SK-N-SH treated with all-trans-retinoic acid at 6 μM for 48 hours (cell line): ENCODE measurements around the gene ENOSF1.
A peak's percentile ranks its signal among the peaks of the same experiment; 100 is the strongest.

Source experiments
- ATAC-seq: fragments of 200-7000 bp; cut with Tn5 transposase; 3 replicates; pipeline ENCODE4 v1.9.1; 2020; ENCODE audit warnings: mild to moderate bottlenecking, moderate library complexity
- ARNTL ChIP-seq: fragments of 450-650 bp; formaldehyde crosslinking; IDR thresholded peaks from 2 replicates; pipeline ENCODE4 v1.5.0; 2020; ENCODE audit warnings: low read depth, mild to moderate bottlenecking, moderate library complexity, borderline replicate concordance
- BACH2 ChIP-seq: fragments of 250-450 bp; sonication (Bioruptor Pico); IDR thresholded peaks from 2 replicates; pipeline ENCODE4 v1.9.0; 2021; ENCODE audit warnings: mild to moderate bottlenecking, borderline replicate concordance
- CSDC2 ChIP-seq: fragments of 250-450 bp; sonication (Bioruptor Pico); IDR thresholded peaks from 2 replicates; pipeline ENCODE4 v1.5.0; 2020; ENCODE audit warnings: mild to moderate bottlenecking, moderate library complexity
- ESRRG ChIP-seq: fragments of 250-450 bp; sonication (Bioruptor Pico); IDR thresholded peaks from 2 replicates; pipeline ENCODE4 v1.6.1; 2021; ENCODE audit warnings: mild to moderate bottlenecking
- GLIS3 ChIP-seq: fragments of 250-450 bp; sonication (Bioruptor Pico); IDR thresholded peaks from 2 replicates; pipeline ENCODE4 v1.5.0; 2020; ENCODE audit warnings: mild to moderate bottlenecking, moderate library complexity
- OSR1 ChIP-seq: fragments of 250-450 bp; sonication (Bioruptor Pico); IDR thresholded peaks from 2 replicates; pipeline ENCODE4 v1.8.0; 2022; ENCODE audit warnings: moderate library complexity, mild to moderate bottlenecking, inconsistent platforms
- PPARA ChIP-seq: fragments of 250-450 bp; sonication (Bioruptor Pico); IDR thresholded peaks from 2 replicates; pipeline ENCODE4 v1.5.0; 2020; ENCODE audit warnings: mild to moderate bottlenecking, borderline replicate concordance
- RARB ChIP-seq: fragments of 250-450 bp; sonication (Bioruptor Pico); IDR thresholded peaks from 2 replicates; pipeline ENCODE4 v1.8.0; 2021; ENCODE audit warnings: mild to moderate bottlenecking, moderate library complexity
- SNAI2 ChIP-seq: fragments of 250-450 bp; sonication (Bioruptor Pico); IDR thresholded peaks from 2 replicates; pipeline ENCODE4 v1.5.0; 2020; ENCODE audit warnings: mild to moderate bottlenecking, moderate library complexity
- ZC3H10 ChIP-seq: fragments of 250-450 bp; sonication (Bioruptor Pico); IDR thresholded peaks from 2 replicates; pipeline ENCODE4 v1.5.1; 2021; ENCODE audit warnings: mild to moderate bottlenecking, moderate library complexity
- ZFP3 ChIP-seq: fragments of 250-450 bp; sonication (Bioruptor Pico); IDR thresholded peaks from 2 replicates; pipeline ENCODE4 v1.5.0; 2020; ENCODE audit warnings: mild to moderate bottlenecking, moderate library complexity
- ZNF70 ChIP-seq: fragments of 450-650 bp; formaldehyde crosslinking; IDR thresholded peaks from 2 replicates; pipeline ENCODE4 v1.5.0; 2020; ENCODE audit warnings: mild to moderate bottlenecking, moderate library complexity
- ZNF8 ChIP-seq: fragments of 450-650 bp; formaldehyde crosslinking; IDR thresholded peaks from 2 replicates; pipeline ENCODE4 v1.5.0; 2020; ENCODE audit warnings: mild to moderate bottlenecking, moderate library complexity
- TF ChIP-seq, protein P1 (sequence below): fragments of 250-450 bp; sonication (Bioruptor Pico); IDR thresholded peaks from 2 replicates; pipeline ENCODE4 v1.5.0; 2020; ENCODE audit warnings: mild to moderate bottlenecking, moderate library complexity
- TF ChIP-seq, protein P2 (sequence below): fragments of 250-450 bp; sonication (Bioruptor Pico); IDR thresholded peaks from 2 replicates; pipeline ENCODE4 v1.5.1; 2020; ENCODE audit warnings: low read depth, mild to moderate bottlenecking, moderate library complexity
- TF ChIP-seq, protein P3 (sequence below): fragments of 250-450 bp; sonication (Bioruptor Pico); IDR thresholded peaks from 2 replicates; pipeline ENCODE4 v1.8.0; 2021; ENCODE audit warnings: low read depth, mild to moderate bottlenecking, moderate library complexity, borderline replicate concordance
- TF ChIP-seq, protein P4 (sequence below): fragments of 250-450 bp; sonication (Bioruptor Pico); IDR thresholded peaks from 2 replicates; pipeline ENCODE4 v1.8.0; 2020; ENCODE audit warnings: mild to moderate bottlenecking, moderate library complexity, borderline replicate concordance
- TF ChIP-seq, protein P5 (sequence below): fragments of 250-450 bp; sonication (Bioruptor Pico); IDR thresholded peaks from 2 replicates; pipeline ENCODE4 v1.5.1; 2021; ENCODE audit warnings: mild to moderate bottlenecking, moderate library complexity

ENOSF1 gene

DNA sequence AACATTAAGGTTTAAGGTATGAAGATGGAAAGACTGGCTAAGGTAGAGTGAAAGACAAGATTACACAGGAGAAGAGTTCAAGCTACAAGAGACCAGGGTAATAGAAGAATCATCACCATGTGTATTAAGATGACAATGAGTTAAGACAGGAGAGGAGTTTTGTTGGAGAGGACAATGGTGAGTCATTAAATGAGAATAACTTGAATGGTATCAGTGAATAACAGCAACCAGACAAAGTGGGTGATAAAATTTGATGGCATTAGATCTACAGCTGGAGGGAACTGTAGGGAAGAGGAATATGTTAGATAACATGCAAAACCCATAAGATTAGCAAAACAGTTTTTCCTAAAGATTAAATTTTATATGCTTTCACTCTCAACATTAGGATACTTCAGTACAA, 18.8 kb upstream of the ENOSF1 start:
- ATAC-seq = peak; percentile 50
- TF ChIP-seq, protein P1, sequence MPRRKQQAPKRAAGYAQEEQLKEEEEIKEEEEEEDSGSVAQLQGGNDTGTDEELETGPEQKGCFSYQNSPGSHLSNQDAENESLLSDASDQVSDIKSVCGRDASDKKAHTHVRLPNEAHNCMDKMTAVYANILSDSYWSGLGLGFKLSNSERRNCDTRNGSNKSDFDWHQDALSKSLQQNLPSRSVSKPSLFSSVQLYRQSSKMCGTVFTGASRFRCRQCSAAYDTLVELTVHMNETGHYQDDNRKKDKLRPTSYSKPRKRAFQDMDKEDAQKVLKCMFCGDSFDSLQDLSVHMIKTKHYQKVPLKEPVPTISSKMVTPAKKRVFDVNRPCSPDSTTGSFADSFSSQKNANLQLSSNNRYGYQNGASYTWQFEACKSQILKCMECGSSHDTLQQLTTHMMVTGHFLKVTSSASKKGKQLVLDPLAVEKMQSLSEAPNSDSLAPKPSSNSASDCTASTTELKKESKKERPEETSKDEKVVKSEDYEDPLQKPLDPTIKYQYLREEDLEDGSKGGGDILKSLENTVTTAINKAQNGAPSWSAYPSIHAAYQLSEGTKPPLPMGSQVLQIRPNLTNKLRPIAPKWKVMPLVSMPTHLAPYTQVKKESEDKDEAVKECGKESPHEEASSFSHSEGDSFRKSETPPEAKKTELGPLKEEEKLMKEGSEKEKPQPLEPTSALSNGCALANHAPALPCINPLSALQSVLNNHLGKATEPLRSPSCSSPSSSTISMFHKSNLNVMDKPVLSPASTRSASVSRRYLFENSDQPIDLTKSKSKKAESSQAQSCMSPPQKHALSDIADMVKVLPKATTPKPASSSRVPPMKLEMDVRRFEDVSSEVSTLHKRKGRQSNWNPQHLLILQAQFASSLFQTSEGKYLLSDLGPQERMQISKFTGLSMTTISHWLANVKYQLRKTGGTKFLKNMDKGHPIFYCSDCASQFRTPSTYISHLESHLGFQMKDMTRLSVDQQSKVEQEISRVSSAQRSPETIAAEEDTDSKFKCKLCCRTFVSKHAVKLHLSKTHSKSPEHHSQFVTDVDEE (CRISPR knock-in tag) = no peak
- TF ChIP-seq SNAI2 (CRISPR knock-in tag) (no peak), PPARA (CRISPR knock-in tag) (no peak), CSDC2 (CRISPR knock-in tag) (no peak), ARNTL (no peak), ZNF8 (CRISPR knock-in tag) (no peak), RARB (no peak), ESRRG (CRISPR knock-in tag) (no peak), ZNF70 (CRISPR knock-in tag) (no peak), ZC3H10 (CRISPR knock-in tag) (no peak), BACH2 (no peak)
- TF ChIP-seq, protein P2, sequence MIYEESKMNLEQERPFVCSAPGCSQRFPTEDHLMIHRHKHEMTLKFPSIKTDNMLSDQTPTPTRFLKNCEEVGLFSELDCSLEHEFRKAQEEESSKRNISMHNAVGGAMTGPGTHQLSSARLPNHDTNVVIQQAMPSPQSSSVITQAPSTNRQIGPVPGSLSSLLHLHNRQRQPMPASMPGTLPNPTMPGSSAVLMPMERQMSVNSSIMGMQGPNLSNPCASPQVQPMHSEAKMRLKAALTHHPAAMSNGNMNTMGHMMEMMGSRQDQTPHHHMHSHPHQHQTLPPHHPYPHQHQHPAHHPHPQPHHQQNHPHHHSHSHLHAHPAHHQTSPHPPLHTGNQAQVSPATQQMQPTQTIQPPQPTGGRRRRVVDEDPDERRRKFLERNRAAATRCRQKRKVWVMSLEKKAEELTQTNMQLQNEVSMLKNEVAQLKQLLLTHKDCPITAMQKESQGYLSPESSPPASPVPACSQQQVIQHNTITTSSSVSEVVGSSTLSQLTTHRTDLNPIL (CRISPR knock-in tag) = no peak
- TF ChIP-seq, protein P3, sequence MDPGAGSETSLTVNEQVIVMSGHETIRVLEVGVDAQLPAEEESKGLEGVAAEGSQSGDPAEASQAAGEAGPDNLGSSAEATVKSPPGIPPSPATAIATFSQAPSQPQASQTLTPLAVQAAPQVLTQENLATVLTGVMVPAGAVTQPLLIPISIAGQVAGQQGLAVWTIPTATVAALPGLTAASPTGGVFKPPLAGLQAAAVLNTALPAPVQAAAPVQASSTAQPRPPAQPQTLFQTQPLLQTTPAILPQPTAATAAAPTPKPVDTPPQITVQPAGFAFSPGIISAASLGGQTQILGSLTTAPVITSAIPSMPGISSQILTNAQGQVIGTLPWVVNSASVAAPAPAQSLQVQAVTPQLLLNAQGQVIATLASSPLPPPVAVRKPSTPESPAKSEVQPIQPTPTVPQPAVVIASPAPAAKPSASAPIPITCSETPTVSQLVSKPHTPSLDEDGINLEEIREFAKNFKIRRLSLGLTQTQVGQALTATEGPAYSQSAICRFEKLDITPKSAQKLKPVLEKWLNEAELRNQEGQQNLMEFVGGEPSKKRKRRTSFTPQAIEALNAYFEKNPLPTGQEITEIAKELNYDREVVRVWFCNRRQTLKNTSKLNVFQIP = no peak
- TF ChIP-seq, protein P4, sequence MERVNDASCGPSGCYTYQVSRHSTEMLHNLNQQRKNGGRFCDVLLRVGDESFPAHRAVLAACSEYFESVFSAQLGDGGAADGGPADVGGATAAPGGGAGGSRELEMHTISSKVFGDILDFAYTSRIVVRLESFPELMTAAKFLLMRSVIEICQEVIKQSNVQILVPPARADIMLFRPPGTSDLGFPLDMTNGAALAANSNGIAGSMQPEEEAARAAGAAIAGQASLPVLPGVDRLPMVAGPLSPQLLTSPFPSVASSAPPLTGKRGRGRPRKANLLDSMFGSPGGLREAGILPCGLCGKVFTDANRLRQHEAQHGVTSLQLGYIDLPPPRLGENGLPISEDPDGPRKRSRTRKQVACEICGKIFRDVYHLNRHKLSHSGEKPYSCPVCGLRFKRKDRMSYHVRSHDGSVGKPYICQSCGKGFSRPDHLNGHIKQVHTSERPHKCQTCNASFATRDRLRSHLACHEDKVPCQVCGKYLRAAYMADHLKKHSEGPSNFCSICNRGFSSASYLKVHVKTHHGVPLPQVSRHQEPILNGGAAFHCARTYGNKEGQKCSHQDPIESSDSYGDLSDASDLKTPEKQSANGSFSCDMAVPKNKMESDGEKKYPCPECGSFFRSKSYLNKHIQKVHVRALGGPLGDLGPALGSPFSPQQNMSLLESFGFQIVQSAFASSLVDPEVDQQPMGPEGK (CRISPR knock-in tag) = no peak

DNA sequence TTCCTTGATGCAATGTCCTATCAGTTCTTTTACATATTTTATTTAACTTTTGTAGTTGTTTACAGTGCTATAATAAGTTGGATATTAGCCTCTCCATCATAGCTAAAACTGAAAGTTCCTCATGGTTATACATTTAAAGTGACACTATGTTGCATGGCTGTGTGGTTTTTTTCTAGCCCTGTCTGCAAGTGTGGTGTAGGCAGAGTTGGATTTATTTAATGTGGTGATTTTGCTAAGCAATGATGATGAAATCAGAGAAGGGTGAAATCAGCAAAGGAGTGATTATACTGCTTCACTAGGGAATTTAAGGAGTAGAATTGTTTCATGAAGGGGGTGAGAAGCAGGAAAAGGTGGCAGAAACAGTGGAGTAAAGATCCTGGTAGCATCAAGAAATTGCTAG, 18.3 kb upstream of the ENOSF1 start:
- TF ChIP-seq, protein P2 (CRISPR knock-in tag) = no peak
- no peak for TF ChIP-seq ZC3H10 (CRISPR knock-in tag)
- TF ChIP-seq BACH2 = no peak
- TF ChIP-seq ESRRG (CRISPR knock-in tag) = no peak
- no peak for TF ChIP-seq ZFP3 (CRISPR knock-in tag)
- TF ChIP-seq, protein P3 = no peak
- TF ChIP-seq GLIS3 = no peak
- TF ChIP-seq OSR1 (CRISPR knock-in tag) = no peak
- TF ChIP-seq, protein P5, sequence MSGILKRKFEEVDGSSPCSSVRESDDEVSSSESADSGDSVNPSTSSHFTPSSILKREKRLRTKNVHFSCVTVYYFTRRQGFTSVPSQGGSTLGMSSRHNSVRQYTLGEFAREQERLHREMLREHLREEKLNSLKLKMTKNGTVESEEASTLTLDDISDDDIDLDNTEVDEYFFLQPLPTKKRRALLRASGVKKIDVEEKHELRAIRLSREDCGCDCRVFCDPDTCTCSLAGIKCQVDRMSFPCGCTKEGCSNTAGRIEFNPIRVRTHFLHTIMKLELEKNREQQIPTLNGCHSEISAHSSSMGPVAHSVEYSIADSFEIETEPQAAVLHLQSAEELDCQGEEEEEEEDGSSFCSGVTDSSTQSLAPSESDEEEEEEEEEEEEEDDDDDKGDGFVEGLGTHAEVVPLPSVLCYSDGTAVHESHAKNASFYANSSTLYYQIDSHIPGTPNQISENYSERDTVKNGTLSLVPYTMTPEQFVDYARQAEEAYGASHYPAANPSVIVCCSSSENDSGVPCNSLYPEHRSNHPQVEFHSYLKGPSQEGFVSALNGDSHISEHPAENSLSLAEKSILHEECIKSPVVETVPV (CRISPR knock-in tag) = no peak
- ATAC-seq = no peak

DNA sequence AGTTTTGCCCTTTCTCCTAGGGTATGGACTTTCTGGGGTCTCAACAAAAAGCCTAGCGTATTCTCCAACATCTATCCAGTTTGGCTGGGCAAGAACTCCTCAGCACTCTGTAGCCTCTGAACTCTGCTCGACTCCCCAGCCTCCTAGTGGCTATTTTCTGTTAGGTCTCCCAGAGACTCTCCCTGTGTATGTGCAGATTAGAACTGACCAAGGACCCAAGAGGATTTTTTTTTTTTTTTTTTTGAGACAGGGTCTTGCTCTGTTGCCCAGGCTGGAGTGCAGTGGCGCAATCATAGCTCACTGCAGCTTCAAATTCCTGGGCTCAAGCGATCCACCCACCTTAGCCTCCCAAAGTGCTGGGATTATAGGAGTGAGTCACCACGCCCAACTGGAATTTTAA, 17.7 kb upstream of the ENOSF1 start:
- peak; percentile 84 for ATAC-seq
